ENCODE data around the gene ECHDC3.
"Not testable (repeated sequence)": the region's sequence is repeated elsewhere in the genome, so short reads cannot be mapped to it uniquely, and the experiment has no call there.

Gene ECHDC3

DNA sequence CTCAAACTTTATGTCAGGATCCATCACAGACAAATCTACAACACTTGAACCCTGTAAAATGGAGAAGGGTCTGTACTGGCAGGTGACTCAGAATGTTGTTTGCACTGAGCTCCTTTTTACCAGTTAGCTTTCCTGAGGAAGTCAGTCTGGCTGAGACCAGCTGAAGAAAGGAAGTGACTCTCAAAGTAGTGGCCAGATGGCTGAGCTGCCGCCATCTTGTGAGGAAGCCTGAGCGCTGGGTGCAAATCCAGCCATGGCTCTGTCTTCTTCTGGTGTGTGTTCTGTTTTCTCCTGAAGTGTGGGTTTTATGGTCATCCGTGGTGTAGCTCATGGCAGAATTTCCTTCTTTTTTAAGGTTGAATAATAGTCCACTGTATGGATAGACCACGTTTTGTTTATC, 25.5 kb upstream of the ECHDC3 start:
- no peak for DNase-seq (ENCODE audit: low read depth in 2 of 2)

DNA sequence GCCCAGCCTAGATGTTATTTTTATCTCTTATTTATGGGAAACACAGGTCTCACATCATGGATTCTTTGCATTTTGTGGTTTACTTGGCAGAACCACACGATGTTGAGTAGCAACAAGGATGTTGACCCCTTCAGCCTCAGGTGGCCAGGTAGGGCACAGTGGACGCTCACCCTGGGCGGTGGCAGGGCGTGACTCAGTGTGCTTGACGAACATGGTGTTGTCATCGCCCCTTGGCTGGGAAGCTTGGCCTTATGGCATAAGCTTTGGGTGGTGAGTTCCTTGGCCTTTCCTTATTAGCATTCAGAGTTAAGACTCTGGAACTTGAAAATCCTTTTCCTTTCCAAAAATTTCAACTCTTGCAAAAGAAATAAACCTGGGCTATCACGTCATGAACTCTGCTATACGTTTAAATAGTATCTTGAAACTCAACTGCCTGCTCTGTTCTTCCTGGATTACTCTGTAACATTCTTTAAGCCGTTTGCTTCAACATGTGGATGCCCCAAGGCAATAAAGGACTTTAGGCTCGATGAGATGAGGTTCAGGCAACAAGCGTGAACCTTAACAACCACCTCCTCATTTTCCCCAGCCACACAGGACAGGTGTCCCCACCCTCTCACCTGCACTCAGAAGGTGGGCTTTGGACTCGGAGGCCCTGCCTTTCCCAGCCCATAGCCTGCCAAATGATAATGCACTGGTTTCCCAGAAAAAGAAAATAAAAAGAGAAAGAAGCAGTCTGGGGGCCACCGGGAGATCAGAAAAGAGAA, 22.5 kb upstream of the ECHDC3 start:
- DNase-seq (ENCODE audit: low read depth in 2 of 2) = no peak

DNA sequence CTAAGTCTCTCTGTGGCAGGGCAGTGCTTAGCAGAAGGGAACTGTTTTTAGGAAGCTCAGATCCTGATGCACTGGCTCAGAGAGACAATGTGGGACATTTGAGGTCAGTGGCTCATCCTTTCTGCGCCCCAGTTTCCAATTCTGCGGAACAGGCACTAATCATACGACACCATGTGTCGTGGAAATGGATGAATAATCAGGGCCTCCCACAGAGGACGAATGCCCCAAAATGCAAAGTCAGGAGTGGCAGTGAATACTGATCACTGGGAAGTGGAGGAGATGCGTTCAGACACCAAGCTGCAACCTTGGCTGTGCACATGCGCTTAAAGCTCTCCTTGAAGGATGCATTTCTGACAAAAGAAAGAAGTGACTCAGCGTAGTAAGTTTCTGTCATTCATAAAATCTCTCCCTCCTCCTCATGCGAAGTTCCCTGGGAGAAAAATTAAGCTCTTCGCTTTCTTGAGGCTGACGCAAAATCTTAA, 21.9 kb upstream of the ECHDC3 start:
- DNase-seq (ENCODE audit: low read depth in 2 of 2) = no peak

DNA sequence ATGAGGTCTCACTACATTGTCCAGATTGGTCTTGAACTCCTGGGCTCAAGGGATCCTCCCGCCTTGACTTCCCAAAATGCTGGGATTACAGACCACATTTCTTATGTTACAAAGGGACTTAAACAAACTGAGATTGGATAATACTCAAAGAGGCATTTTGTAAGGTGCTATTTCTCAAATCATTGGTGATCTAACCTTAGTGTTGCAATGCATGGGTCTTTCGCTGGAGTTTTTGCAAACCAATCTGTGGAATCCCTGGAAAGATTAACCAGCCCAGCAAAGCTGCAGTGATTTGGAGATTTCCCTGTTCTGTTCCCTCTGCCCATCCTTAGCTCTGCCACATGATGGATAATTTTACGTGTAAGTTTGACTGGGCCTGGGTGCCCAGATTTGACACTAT, 20.4 kb upstream of the ECHDC3 start:
- DNase-seq (ENCODE audit: low read depth in 2 of 2) = no peak

DNA sequence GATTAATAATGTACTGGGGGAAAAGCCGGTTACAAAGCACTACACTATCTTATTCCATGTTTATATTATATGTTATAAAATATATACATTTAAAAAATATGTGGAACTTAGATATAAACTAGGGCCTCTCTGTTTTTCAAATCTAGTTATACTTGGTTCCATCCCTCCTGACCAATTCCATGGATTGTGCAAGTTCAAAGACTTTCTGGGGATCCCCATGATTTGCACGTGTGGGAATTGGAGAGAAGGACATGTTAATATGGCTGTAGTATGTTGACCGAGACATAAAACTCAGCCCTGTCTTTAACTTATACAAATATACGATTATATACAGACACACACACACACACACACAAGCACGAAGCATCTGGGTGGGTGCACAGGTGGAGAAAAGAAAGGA, 18.8 kb upstream of the ECHDC3 start:
- DNase-seq (ENCODE audit: low read depth in 2 of 2) = no peak

DNA sequence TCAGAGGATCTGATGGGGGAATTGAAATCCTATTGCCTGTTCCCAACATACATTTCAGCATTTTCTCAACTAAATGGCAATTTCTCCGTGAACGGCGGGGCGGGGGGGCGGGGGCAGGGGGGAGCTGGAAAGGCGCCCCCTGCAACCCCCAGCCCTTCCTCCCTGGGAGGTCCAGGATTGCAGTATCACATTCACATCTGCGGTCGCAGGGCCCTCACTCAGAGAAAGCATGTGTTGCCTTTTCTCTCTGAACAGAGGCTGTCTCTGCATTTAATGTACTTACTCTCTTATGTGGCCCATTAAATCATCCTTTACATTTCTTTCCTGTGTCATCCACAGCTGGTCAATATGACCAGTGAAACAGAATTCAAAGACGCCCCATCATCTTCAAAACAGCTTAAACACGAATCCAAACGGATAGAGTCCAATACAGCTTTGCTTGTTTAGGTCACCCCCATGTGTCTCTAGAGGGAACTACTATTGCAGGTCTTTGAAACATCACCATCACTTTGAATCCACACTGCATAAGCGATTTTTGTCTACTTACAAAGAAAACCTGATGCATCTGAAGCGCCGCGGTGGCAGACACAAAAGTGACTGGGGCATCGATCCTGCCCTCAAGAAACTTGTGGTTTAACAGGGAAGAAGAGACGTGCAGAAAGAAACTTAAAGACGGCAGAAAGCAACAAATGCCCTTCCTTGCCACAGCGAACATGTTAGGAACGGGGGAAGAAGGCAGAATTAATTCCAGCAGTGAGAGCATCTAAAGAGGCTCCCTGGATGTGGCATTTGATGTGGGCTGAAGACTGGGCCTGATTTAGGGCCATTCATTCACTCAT, 17.0 kb upstream of the ECHDC3 start:
- DNase-seq (ENCODE audit: low read depth in 2 of 2) = no peak

DNA sequence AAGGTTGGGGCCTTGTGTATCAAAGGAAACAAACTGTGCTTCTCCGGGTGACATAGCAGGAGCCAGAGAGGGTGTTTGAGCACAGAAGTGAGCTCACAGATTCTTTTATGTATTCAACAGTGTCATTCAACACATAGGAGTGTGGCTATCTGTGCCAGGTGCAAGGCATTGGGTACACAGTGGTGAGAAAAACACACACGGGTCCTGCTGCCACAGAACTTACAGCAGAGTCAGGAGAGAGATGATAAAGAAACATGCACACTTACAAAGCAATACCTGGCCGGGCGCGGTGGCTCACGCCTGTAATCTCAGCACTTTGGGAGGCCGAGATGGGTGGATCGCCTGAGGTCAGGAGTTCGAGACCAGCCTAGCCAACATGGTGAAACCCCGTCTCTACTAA, 16.3 kb upstream of the ECHDC3 start:
- no peak for DNase-seq (ENCODE audit: low read depth in 2 of 2)

DNA sequence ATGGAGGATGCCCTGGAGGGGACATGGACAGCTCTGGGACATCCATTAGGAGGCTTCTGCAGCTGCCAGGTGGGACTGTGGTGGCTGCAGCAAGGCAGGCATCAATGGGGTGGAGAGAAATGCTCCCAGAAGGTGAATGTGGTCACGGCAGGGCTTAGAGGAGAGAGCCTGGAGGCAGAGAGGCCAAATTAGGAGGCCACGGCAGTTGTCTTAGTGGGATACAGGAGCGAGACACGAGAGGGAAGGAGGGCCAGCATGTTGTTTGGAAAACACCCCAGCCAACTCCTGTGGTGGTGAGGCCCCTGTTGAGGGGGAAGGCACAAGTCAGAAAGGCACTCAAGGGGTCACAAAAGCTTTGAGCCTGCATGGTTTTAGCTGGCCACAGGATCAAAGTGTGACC, 14.6 kb upstream of the ECHDC3 start:
- DNase-seq (ENCODE audit: low read depth in 2 of 2) = no peak

DNA sequence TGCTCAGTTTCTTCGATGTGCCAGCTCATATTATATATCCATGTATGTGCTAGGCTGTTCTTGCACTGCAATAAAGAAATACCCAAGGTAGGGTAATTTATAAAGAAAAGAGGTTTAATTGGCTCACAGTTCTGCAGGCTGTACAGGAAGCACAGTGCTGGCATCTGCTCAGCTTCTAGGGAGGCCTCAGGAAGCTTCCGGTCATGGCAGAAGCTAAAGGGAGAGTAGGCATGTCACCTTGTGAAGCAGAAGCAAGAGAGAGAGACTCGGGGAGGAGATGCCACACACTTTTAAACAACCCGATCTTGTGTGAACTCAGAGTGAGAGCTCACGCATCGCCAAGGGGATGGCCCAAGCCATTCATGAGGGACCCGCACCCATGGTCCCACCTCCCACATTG, 13.8 kb upstream of the ECHDC3 start:
- DNase-seq (ENCODE audit: low read depth in 2 of 2) = no peak

DNA sequence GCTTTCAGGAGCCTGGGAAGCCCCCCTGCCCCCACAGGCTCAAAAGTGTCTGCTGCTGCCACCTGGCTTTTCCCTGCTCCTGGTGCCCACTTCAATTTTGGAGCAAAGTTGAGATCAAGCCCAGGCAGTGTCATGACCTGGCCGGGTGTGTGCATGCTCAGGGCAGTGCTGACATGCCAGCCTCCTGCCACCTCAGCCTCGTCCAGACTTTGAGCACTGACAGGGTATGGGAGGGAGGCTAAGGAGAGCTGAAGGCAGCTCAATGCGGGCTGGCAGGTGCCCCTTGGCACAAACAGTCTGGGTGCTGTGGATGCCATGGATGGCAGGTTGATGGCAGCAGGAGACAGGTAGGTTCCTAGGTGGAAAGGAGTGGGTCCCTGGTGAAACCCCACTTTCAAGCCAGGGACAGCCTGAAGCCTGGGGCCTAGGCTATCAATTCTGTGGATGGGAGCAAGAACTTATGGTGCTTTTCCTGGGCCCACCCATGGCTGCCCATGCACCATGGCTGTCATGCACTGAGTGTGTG, 12.3 kb upstream of the ECHDC3 start:
- DNase-seq (ENCODE audit: low read depth in 2 of 2) = no peak

DNA sequence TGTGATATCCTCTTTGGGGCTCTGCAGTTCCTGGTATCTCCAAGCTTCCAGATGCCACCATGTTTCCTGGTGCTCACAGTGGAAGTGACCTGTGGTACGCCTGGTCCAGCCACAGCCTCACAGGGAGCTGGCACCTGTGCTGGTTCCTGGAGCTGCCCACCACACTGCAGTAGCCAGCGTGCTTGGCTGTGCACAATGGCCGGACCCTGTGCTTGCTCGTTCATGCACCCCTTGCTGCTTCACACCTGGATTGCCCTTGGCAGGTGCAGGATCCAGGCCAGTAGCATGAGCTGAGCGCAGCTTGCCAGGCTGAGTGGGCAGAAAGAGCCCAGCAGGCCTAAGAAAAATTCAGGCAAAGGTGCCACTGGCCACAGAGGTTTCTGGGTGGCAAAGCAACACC, 11.4 kb upstream of the ECHDC3 start:
- no peak for DNase-seq (ENCODE audit: low read depth in 2 of 2)

DNA sequence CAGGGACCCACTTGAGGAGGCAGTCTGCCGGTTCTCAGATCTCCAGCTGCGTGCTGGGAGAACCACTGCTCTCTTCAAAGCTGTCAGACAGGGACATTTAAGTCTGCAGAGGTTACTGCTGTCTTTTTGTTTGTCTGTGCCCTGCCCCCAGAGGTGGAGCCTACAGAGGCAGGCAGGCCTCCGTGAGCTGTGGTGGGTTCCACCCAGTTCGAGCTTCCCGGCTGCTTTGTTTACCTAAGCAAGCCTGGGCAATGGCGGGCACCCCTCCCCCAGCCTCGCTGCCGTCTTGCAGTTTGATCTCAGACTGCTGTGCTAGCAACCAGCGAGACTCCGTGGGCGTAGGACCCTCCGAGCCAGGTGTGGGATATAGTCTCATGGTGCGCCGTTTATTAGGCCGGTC, 5.4 kb upstream of the ECHDC3 start:
- DNase-seq (ENCODE audit: low read depth in 2 of 2) = not testable (repeated sequence)

DNA sequence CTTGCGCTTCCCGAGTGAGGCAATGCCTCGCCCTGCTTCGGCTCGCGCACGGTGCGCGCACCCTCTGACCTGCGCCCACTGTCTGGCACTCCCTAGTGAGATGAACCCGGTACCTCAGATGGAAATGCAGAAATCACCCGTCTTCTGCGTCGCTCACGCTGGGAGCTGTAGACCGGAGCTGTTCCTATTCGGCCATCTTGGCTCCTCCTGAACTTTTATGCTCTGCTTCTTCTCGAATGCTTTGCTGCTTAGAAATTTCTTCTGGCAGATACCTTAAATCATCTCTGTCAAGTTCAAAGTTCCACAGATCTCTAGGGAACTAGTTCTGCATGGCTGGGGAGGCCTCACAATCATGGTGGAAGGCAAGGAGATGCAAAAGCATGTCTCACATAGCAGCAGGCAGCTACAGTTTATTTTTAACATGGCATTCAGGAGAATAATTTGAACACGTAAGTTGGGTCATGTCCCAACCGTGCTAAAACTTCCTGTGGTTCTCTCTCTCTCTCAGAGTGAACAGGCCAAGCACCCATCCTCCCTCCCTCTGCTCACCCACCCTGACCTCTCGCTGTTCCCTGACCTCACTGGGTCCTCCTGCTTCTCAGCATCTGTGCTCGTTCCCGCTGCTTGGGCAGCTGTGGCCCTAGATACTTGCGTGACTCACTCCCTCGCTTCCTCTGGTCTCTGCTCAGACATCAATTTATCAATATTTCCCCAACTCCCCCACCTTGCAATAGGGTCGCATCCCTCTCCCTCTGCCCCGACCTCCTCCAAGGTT, 4.7 kb upstream of the ECHDC3 start:
- not testable (repeated sequence) for DNase-seq (ENCODE audit: low read depth in 2 of 2)

DNA sequence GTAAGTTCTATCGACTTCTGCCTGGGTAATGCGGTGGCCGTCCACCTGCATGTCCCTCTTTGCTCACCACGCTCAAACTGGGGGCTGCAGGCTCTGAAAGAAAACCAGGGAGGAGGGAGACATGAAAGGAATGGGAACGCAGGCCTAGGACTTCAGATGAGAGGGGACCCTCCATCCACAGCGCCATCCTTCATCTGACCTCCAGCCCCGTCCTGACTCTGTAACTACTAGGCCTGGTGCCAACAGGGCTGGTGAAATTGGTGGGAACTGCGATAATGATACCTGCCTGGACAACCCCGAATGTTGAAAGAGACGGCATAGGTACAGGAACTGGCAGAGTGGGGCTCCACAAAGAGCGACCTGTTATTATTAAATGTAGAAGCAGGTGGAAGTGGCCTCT, 1.3 kb upstream of the ECHDC3 start:
- no peak for DNase-seq (ENCODE audit: low read depth in 2 of 2)

DNA sequence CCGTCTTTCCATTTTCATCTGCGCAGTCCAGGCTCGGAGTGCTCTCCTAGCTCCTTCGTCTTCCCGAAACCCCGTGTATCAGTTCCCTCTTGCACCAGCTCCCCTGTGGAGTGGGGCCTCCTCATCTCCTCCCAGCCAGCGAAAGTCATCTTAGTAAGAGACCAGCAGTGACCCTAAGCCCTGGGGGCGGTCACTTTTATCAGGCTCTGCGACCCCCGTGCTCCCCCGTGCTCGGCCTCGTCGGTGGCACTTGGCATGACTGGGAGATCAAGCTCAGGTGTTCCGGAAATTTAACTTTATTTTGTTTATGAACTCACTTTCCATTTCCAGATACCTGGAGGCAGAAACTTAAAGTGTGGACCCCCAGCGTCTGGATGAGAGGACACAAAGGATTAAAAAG, 574 bp upstream of the ECHDC3 start:
- no peak for DNase-seq (ENCODE audit: low read depth in 2 of 2)

DNA sequence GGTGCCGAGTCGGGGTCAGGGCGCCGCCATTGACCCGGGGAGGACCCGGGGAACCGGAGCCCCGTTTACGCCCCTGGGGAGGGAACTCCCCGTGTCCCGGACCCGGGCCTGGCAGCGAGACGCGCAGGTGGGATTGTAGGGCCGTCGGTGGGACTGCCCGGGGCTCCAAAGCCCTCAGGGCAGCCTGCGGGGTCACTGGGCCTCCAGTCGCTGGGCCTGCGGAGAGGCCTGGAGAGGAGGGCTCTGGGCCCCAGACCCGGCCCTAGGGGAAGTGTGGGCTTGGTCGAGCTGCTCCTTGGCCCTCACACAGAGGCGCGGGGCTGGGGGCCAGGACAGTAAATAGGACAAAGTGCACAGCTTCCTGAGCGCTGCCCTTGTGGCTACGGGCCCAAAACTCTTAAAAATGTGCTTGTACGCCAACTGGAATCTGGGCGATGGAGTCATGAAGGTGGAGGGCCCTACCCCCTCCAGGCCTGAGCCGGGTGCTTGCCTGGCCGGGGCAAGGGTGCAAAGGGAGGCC, 657 bp downstream of the ECHDC3 start:
- DNase-seq (ENCODE audit: low read depth in 2 of 2) = no peak

DNA sequence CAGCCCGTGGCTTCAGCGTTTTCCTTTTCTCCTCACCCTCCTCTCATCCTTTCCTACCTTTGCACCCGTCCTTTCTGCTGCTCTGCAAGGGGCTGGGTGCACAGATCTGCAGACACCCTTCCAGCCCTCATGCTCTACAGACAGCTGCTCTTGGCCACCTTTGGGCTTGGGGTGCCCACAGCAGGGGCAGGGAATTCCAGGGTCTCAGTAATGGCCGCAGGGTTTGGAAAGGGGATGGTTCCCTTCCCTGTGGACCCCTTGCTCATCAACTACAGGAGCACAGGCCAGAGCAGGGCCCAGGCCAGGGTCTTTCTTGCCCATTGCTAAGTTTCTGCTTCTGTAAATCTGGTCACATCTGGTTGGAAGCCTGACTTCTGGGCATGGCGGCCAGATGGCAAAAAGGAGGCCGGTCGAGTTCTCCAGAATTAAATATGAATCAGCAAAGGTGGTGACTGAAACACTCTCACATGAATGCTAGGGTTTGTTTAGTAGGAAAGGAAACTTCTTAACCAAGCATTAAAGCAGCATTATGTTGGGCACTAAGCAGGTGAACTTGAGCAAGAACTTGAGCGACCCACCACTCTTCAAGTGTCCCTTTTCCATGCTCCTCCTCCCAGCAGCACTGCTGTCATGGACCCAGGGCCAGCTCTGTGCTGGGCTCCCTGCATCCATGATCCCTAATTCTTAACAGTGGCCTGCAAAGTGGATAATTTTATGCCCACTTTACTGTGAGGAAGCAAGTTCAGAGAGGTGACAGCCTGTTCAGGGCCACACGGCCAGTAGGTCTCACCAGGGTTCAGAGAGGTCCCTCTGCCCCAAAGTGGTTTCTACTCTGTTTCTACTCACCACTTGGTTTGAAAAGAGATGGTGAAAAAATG, 1.5 kb downstream of the ECHDC3 start:
- DNase-seq (ENCODE audit: low read depth in 2 of 2) = no peak

DNA sequence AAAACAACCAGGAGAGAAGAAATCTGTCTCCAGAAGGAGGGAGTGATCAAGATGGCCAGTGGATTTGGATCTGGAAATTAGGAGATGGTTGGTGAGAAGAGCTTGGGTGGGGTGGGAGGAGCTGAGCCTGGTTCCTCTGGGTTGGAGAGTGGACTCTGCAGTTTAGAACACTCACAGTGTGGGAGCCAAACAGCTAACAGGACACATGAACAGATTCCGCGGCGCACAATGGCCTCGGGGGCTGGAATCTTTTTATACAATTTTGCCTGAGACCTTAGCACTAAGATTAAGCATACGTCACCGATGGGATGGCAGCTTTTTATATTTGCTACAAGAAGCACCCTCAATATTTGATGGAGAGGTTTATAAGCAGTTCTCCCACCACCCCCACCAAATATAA, 2.9 kb downstream of the ECHDC3 start:
- DNase-seq (ENCODE audit: low read depth in 2 of 2) = no peak

DNA sequence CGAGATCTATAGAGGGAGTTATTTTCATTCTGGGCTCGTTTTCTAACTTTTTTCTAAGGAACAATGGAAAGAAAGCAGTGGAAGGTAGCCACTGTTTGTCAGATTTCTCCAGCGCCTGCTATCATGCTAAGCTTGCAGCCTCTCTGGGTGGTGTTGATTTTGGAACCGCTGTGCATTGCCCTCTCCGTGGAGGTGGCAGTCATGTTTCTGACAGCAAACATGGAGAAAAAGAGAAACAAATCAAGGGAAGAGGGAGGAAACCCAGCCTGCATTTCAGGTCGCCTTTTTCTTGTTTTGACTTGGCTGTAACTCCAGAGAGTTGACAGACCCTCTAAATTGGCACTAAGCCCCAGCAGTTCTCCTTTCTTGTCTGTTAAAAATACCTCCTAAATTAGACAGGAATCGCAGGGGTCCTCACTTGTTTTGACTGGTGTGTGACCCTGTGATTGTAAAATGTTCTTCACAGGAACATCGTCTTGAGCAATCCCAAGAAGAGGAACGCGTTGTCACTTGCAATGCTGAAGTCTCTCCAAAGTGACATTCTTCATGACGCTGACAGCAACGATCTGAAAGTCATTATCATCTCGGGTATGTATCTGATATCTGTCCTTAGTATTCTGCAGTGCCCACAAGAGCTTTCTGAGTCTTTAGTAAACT, 4.8 kb downstream of the ECHDC3 start:
- no peak for DNase-seq (ENCODE audit: low read depth in 2 of 2)

DNA sequence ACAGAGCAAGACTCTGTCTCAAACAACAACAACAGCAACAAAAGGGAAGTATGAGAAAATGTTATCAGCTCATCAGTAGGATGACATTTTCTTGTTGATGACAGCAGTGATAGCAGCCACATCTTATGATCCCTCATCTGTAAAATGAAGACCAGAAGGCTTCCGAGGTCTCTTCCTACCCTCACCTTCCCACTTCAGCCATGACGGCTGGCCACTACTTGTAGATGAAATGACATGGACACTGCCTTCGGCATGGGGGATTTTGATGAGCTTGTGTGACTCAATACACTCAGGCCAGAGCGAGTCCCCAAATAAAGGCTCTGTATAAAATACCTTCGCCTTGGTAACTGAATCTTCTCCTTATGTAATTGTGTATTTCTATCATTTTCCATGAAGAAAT, 6.7 kb downstream of the ECHDC3 start:
- no peak for DNase-seq (ENCODE audit: low read depth in 2 of 2)

Measured in activated CD8-positive, alpha-beta memory T cell treated with anti-CD3 and anti-CD28 coated beads for 4 hours (primary cell).